HG02610 (cell line): ENCODE measurements around the gene AQP12B.

Experiments
- ATAC-seq: cut with Tn5 transposase; IDR thresholded peaks from one replicate; pipeline ENCODE4 v1.9.1; 2021; ENCODE audit warnings: mild to moderate bottlenecking, moderate library complexity; ENCODE audit not compliant: unreplicated experiment

Gene AQP12B

DNA sequence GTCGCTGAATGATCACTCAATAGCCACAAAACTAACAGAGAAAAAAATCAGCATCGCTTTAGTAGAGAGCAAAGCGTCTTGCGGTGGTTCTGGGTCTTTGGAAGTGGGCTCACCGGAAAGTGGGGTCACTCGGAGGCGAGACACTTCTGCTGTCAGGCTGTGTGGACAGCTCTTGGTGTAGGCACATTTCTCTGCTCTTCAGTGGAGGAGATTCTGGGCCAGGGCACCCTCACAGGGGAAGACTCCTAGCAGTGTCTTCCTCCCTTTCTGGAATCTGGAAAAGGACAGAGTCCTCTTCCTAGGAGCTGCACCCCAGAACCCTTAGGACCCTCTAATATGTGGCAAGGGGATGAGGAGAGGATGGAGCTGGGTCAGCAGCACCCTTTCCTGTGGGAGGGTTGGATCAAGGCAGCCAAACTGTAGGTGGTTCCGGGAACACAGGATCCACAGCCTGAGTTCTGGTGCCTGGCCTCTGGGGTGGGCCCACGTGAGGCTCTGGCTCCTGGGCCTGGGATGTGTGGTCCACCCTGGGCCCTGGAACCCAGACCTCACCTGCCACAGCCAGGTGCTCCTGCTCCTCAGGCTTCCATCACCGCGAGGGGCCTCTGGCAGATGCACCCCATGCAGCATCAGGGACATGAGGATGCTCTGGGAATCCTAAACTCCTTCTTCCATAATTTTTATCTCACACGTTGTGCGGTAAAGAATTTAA is 32.3 kb downstream of the AQP12B start:
- ATAC-seq = no peak

- ATAC-seq = no peak
These were observed 33.4 kb downstream of the AQP12B start for GRCh38 chr2:240649331-240649730.

GRCh38 chr2:240648650-240649275 is 33.9 kb downstream of the AQP12B start:
- ATAC-seq = no peak

DNA sequence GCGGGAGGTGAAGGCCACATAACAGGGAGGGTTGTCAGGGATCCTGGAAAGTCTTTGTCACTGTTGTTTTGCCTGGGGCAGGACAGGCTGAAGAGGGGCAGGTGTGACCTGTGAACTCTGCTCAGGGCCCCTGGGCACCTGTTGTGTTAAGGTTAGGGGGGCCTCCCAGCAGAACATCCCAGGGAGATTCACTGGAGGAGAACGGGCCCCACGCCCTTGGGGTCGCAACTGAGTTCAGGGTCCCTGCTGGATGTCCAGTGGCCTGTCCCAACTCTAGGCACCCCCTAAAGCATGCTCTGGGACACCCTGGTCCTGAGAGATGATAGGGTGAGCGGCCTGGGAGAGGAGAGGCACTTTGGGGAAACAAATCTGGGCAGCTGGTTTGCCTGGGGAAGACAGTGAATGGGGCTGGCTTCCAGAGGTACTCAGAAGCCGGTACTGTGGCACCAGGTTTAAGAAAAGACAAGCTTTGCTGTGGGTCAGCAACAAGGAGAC is 34.5 kb downstream of the AQP12B start:
- no peak for ATAC-seq

DNA sequence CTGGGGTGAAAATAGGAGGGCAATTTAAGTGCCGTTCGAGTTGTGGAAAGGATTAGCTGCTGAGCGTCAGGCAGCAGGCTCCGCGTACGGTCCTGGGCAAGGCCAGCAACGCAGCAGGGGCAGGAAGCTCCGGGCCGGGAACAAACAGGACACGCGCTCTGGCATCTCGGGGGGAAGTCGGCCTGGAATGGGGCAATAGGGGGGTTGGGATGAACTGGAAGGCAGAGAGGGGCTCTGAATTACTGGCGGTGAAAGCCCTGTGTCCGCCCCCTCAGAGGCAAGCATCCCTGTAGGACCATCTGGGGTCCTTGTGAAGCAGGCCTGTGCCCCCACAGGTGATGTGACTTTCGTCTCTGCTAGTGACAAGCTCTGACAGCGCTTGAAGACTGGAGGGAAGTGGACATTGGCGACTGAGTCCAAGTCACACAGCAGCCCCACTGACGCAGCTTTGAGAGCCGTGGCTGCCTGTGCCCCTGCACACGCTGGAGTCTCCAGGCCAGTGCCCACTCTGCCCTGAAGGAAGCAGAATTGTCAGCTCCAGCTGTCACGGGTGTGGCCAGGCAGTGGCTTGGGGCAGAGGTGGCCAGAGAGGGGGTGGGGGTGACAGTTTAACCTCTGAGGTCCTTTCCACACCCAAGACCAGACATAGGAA is 35.1 kb downstream of the AQP12B start:
- no peak for ATAC-seq

- ATAC-seq = no peak
These were observed 35.7 kb downstream of the AQP12B start for GRCh38 chr2:240646900-240647502.

DNA sequence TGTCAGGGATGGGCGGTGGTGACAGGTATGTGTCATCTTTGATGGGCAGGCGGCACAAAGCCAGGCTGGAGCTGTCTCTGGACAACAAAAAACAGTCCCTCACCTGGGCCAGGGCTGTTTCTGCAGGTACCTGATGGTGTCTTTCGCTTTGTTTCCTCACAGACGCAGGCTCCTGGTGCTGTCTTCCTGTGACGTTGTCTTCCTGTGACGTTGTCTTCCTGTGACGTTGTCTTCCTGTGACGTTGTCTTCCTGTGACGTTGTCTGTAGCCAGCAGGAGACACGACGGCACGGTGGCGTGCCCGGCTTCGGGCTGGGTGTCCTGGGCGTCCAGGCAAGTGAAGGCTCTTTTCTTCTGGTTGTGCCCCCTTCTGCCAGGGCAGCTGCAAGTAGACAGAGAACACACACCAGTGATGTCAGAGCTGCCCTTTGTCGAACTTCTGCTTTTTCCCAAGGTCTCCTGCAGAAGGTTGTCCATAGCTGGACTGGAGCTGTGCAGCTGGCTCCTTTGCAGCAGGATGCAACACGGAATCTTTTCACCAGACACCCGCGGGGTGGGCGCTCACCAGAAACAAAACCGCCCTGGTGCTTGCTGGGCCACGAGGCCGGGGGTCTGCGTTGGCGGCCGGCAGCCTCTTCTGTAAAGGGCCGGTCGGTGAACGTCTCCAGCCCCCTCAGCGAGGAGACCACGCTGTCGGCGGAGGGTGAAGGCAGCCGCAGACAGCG is 36.3 kb downstream of the AQP12B start:
- ATAC-seq = no peak

GRCh38 chr2:240645801-240646175 is 36.9 kb downstream of the AQP12B start:
- no peak for ATAC-seq

DNA sequence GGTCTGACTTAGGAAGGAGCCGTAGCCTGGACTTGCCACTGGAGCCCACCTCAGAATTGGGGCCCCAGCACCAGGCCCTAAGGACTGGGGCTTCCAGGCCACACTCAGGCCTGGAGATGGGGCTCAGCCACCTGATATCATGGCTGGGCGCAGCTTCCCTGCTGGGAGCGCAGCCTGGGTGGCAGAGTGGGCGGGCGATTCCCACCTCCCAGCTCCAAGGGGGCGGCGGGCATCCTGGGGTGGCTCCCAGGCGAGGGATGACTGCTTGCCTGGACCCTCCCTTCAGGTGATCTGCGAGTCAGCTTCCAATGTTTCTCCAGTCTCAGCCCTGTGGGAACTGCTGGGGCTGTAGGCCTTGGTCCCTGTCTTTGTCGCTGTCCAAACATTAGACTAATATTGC is 37.3 kb downstream of the AQP12B start:
- ATAC-seq = no peak

- ATAC-seq = no peak
These were observed 37.8 kb downstream of the AQP12B start for GRCh38 chr2:240644859-240645301.

- ATAC-seq = no peak
These were observed 38.5 kb downstream of the AQP12B start for GRCh38 chr2:240644171-240644651.

- no peak for ATAC-seq
These were observed 38.9 kb downstream of the AQP12B start for GRCh38 chr2:240643811-240644150.

DNA sequence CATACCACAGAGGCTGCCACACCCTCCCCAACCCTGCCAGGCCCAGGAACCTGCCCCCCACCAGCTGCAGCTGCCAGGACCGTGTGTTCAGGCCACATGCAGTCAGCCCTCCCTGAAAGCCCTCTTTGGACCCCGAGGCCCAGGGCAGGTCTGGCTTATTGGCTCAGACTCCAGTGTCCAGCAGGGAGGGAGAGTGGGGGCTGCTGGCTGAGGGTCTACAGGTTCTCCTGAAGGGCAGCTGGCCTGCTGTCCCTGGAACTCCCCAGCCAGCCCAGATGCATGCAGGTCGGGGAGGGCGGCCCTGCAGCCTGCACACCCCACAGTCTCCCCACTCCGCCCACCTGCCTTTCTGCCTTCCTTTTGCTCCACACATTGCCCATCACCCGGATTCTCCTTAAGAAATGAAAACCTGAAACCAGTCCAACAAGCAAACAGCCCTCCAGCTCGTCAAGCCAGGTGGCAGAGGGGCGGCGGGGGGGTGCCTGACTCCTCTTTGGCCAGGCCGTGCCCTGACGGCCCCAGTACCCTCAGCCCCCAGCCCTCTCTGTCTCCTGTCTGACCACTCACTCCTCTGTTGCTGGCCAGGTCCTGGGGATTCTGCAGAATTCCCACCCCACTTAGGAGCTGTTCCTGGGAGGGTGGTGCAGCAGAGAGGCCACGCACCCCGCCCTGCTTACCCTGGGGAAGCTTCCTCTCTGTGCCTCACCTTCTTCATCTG is 39.4 kb downstream of the AQP12B start:
- no peak for ATAC-seq

DNA sequence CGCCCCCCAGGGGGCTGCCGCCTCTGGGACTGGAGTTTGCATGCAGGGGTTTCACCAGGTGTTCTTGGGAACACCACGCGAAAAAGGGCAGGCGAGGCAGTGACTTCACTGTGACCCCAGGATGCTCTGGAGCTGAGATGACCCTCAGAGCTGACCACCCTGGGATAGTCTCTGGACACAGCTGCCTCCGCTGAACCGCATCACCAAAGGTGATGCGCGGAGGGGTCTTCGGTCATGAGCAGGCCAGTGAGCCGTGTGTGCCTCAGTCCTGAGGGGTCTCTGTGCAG is 39.9 kb downstream of the AQP12B start:
- ATAC-seq = no peak

- no peak for ATAC-seq
These were observed 40.5 kb downstream of the AQP12B start for GRCh38 chr2:240642061-240642805.

- no peak for ATAC-seq
These were observed 41.7 kb downstream of the AQP12B start for GRCh38 chr2:240640939-240641338.

- ATAC-seq = no peak
These were observed 43.1 kb downstream of the AQP12B start for GRCh38 chr2:240639566-240639965.

- ATAC-seq = no peak
These were observed 44.0 kb downstream of the AQP12B start for GRCh38 chr2:240638512-240639160.

- ATAC-seq = no peak
These were observed 44.8 kb downstream of the AQP12B start for GRCh38 chr2:240637901-240638345.
